Tibial nerve (tissue), 4 donors: Measurements from ENCODE around the gene NTF4. TPM values are rescaled to one million over a fixed set of nuclear protein-coding genes. Genes with fewer than 3 reads are reported as not detected.
A peak's percentile ranks its signal among the peaks of the same experiment; 100 is the strongest.
"Not testable (repeated sequence)": the region's sequence is repeated elsewhere in the genome, so short reads cannot be mapped to it uniquely, and the experiment has no call there.

Experiments
- DNase-seq, 2 donors: peaks; one replicate each; pipeline ENCODE4 v3.0.0-alpha.2; 2019; ENCODE audit warnings: low spot score in 2 of 2
- H3K27ac ChIP-seq, 4 donors: fragments of 200-600 bp; sonication (generic) in 3 of 4; one replicate each; pipeline ENCODE4 v1.5.1; 2017 to 2019; ENCODE audit warnings: mild to moderate bottlenecking in 1 of 4
- H3K27me3 ChIP-seq, 2 donors: fragments of 200-600 bp; sonication (generic) in 1 of 2; one replicate each; pipeline versions ENCODE4 v1.5.1 to v1.6.0; 2017 to 2019
- H3K36me3 ChIP-seq, 3 donors: fragments of 200-600 bp; sonication (generic); one replicate each; pipeline ENCODE4 v1.5.1; 2018 to 2019
- H3K4me1 ChIP-seq, 4 donors: fragments of 200-600 bp; sonication (generic) in 3 of 4; one replicate each; pipeline ENCODE4 v1.5.1; 2017 to 2019
- H3K4me3 ChIP-seq, 4 donors: fragments of 200-600 bp; sonication (generic) in 3 of 4; one replicate each; pipeline ENCODE4 v1.5.1; 2017 to 2019; ENCODE audit warnings: mild to moderate bottlenecking in 1 of 4, moderate library complexity in 1 of 4
- H3K9me3 ChIP-seq, 4 donors: fragments of 200-600 bp; sonication (generic) in 3 of 4; one replicate each; pipeline ENCODE4 v1.5.1; 2017 to 2019
- CTCF ChIP-seq, 5 experiments: fragments of 200-600 bp in 3 of 5; fragments of 450-650 bp in 2 of 5; sonication (generic) in 3 of 5; IDR thresholded peaks; one replicate each; pipeline ENCODE4 v1.5.1; 2016 to 2019; ENCODE audit warnings: antibody characterized with exemption in 5 of 5, mild to moderate bottlenecking in 3 of 5, moderate library complexity in 2 of 5
- WGBS, 2 donors: methylation state at CpG; one replicate each; pipeline ENCODE4 v1.1.5; 2018; 5-methylcytosine and 5-hydroxymethylcytosine counted together
- total RNA-seq, 4 donors: library from RNA; depleted of rRNA; stranded (reverse); fragments of >200 nt; gene quantifications; one replicate each; pipeline ENCODE4 v1.1.0, GENCODE V29; 2016

NTF4 gene
- total RNA-seq, 4 donors from 2014 or later: not detected

GRCh38 chr19:49036815-49037214, 27.8 kb downstream of the NTF4 start, which contains the start of gene CGB1:
CGB1 (minus strand) TSS chr19:49036895; CDS start chr19:49036711, 184 bp downstream.
- H3K36me3 ChIP-seq, DNase-seq, H3K27me3 ChIP-seq, H3K4me1 ChIP-seq, H3K4me3 ChIP-seq, H3K27ac ChIP-seq, H3K9me3 ChIP-seq: not testable (repeated sequence)
- peak in 1 of 5 experiments; percentile 5 for TF ChIP-seq CTCF (IDR thresholded peaks at IDR 0.05)
- 45 to 61% methylated on average over 18 of the region's 18 CpGs for WGBS, 2 donors

GRCh38 chr19:49031642-49032301, 32.8 kb downstream of the NTF4 start, which contains the start of gene CGB2:
CGB2 (plus strand) TSS chr19:49031890; CDS start chr19:49032096, 206 bp downstream.
- H3K4me3 ChIP-seq, DNase-seq, H3K9me3 ChIP-seq, H3K36me3 ChIP-seq, H3K27ac ChIP-seq, H3K27me3 ChIP-seq, H3K4me1 ChIP-seq: not testable (repeated sequence)
- WGBS, 2 donors: 15 to 28% methylated on average over 26 to 27 of the region's 28 CpGs
- TF ChIP-seq CTCF (IDR thresholded peaks at IDR 0.05): peak in 2 of 5 experiments; percentile 6 to 9

- not testable (repeated sequence) for H3K36me3 ChIP-seq, H3K27me3 ChIP-seq, DNase-seq, H3K4me3 ChIP-seq, H3K4me1 ChIP-seq, H3K27ac ChIP-seq, H3K9me3 ChIP-seq
- 89 to 94% methylated on average over 6 to 7 of the region's 8 CpGs for WGBS, 2 donors
Measured at GRCh38 chr19:49030323-49030722, 34.3 kb downstream of the NTF4 start.

- not testable (repeated sequence) for H3K27ac ChIP-seq, DNase-seq, H3K4me3 ChIP-seq, H3K36me3 ChIP-seq, H3K9me3 ChIP-seq, H3K4me1 ChIP-seq, H3K27me3 ChIP-seq
- WGBS, 2 donors: 78 to 88% methylated on average over 14 of the region's 14 CpGs
Measured at GRCh38 chr19:49029749-49030148, 34.9 kb downstream of the NTF4 start.

- not testable (repeated sequence) for DNase-seq, H3K27me3 ChIP-seq, H3K36me3 ChIP-seq, H3K27ac ChIP-seq, H3K4me3 ChIP-seq, H3K9me3 ChIP-seq, H3K4me1 ChIP-seq
- 77 to 79% methylated on average over 9 of the region's 9 CpGs for WGBS, 2 donors
Measured at GRCh38 chr19:49028686-49029085, 35.9 kb downstream of the NTF4 start.

GRCh38 chr19:49025599-49025998, 39.0 kb downstream of the NTF4 start:
- 79 to 83% methylated on average over 9 to 22 of the region's 23 CpGs for WGBS, 2 donors
- peaks cover 0 to 18% of the 10 kb centered on the region in 2 donors for H3K27me3 ChIP-seq
- not testable (repeated sequence) for H3K9me3 ChIP-seq, DNase-seq, H3K4me1 ChIP-seq, H3K4me3 ChIP-seq, H3K27ac ChIP-seq, H3K36me3 ChIP-seq

GRCh38 chr19:49025088-49025487, 39.5 kb downstream of the NTF4 start:
- H3K27me3 ChIP-seq: peaks cover 0 to 23% of the 10 kb centered on the region in 2 donors
- not testable (repeated sequence) for H3K36me3 ChIP-seq, H3K27ac ChIP-seq, DNase-seq, H3K4me3 ChIP-seq, H3K9me3 ChIP-seq, H3K4me1 ChIP-seq
- 87% methylated on average over 4 of the region's 6 CpGs; no CpG with 5 or more reads in 1 of the 2 donors for WGBS, 2 donors

- 54 to 100% methylated on average over 1 to 9 of the region's 15 CpGs for WGBS, 2 donors
- not testable (repeated sequence) for H3K36me3 ChIP-seq, DNase-seq, H3K27ac ChIP-seq, H3K9me3 ChIP-seq, H3K4me1 ChIP-seq, H3K4me3 ChIP-seq
- peaks cover 0 to 31% of the 10 kb centered on the region in 2 donors for H3K27me3 ChIP-seq
Measured at GRCh38 chr19:49024233-49024632, 40.4 kb downstream of the NTF4 start, which contains the start of gene CGB3. CGB3 (minus strand) TSS chr19:49024333; CDS start chr19:49023971, 362 bp downstream.
